A549 (cell line): ENCODE results near the gene FNDC10. TPM values are rescaled to one million over a fixed set of nuclear protein-coding genes. Genes with fewer than 3 reads are reported as not detected.

ENCODE experiments used
- ATAC-seq, 2 experiments: fragments of 200-7000 bp in 1 of 2; fragments of >200 bp in 1 of 2; cut with Nextera tagmentation in 1 of 2; cut with Tn5 transposase in 1 of 2; 3 replicates each; pipeline versions ENCODE4 v1.8.0 to v1.9.1; 2018 to 2020; ENCODE audit warnings: mild to moderate bottlenecking in 1 of 2, moderate library complexity in 1 of 2
- CTCF ChIA-PET: fragments of 300-600 bp; sonication (Branson Sonifier 250); formaldehyde crosslinking; extraction: SDS; loops from one replicate; lab custom pipeline; 2021; ENCODE audit warnings: antibody characterized with exemption, inconsistent platforms; lab: Yijun Ruan, JAX
- POLR2A ChIA-PET: fragments of 350-600 bp; formaldehyde crosslinking; extraction: SDS; loops from one replicate; lab custom pipeline; 2021; ENCODE audit warnings: antibody characterized with exemption, inconsistent platforms; lab: Yijun Ruan, JAX
- DNase-seq, 2 experiments: peaks; one replicate each; pipeline versions ENCODE4 v3.0.0 to v3.0.0-alpha.2; 2011 to 2016; ENCODE audit warnings: low read depth in 1 of 2, low spot score in 1 of 2
- FAIRE-seq: peaks from 2 replicates; lab custom pipeline; 2011; peaks lifted over from hg19 to GRCh38; lab: Jason Lieb, UNC
- H3K27ac ChIP-seq, 2 experiments: fragments of >200 bp; sonication (Bioruptor Twin); formaldehyde crosslinking; 3 replicates each; pipeline ENCODE4 v1.5.1; 2016 to 2017
- H3K4me1 ChIP-seq: fragments of >200 bp; sonication (Bioruptor Twin); formaldehyde crosslinking; 3 replicates; pipeline ENCODE4 v1.6.1; 2016
- H3K4me2 ChIP-seq: fragments of >200 bp; sonication (Bioruptor Twin); formaldehyde crosslinking; 3 replicates; pipeline ENCODE4 v1.6.1; 2016
- H3K4me3 ChIP-seq: fragments of >200 bp; sonication (Bioruptor Twin); formaldehyde crosslinking; 3 replicates; pipeline ENCODE4 v1.5.1; 2016
- H3K9me3 ChIP-seq: fragments of >200 bp; sonication (Bioruptor Twin); formaldehyde crosslinking; 3 replicates; pipeline ENCODE4 v1.6.1; 2016
- CBX8 ChIP-seq: fragments of 200-600 bp; sonication (generic); IDR thresholded peaks from 2 replicates; pipeline ENCODE4 v1.6.1; 2016
- EP300 ChIP-seq, 2 experiments: fragments of >200 bp; sonication (Bioruptor Twin); formaldehyde crosslinking; IDR thresholded peaks; 2 replicates in 1 of 2; 3 replicates in 1 of 2; pipeline ENCODE4 v1.6.1; 2016 to 2017
- ESRRA ChIP-seq: fragments of 150-350 bp; IDR thresholded peaks from 2 replicates; pipeline ENCODE4 v1.6.1; 2014; ENCODE audit warnings: mild to moderate bottlenecking, low read length, borderline replicate concordance
- FOXS1 ChIP-seq: fragments of 250-450 bp; sonication (Bioruptor Pico); IDR thresholded peaks from 2 replicates; pipeline ENCODE4 v1.5.0; 2020; ENCODE audit warnings: mild to moderate bottlenecking, moderate library complexity
- GATA3 ChIP-seq: IDR thresholded peaks from 2 replicates; pipeline ENCODE4 v1.6.1; 2012; ENCODE audit warnings: borderline replicate concordance
- HDAC2 ChIP-seq: fragments of 200-600 bp; sonication (generic); IDR thresholded peaks from 2 replicates; pipeline ENCODE4 v1.6.1; 2016
- HOXB13 ChIP-seq: fragments of 250-450 bp; sonication (Bioruptor Pico); IDR thresholded peaks from 2 replicates; pipeline ENCODE4 v1.5.0; 2020; ENCODE audit warnings: low read depth, mild to moderate bottlenecking, moderate library complexity
- HOXB5 ChIP-seq: fragments of 250-450 bp; sonication (Bioruptor Pico); IDR thresholded peaks from 2 replicates; pipeline ENCODE4 v1.5.0; 2020; ENCODE audit warnings: mild to moderate bottlenecking, moderate library complexity
- JUN ChIP-seq, 2 experiments: fragments of >200 bp; sonication (Bioruptor Twin); formaldehyde crosslinking; IDR thresholded peaks; 2 replicates in 1 of 2; 3 replicates in 1 of 2; pipeline ENCODE4 v1.6.1; 2016 to 2017
- KDM5A ChIP-seq: fragments of 200-600 bp; sonication (generic); IDR thresholded peaks from 2 replicates; pipeline ENCODE4 v1.6.1; 2016; ENCODE audit warnings: antibody characterized with exemption, mild to moderate bottlenecking
- MAZ ChIP-seq: fragments of 150-350 bp; IDR thresholded peaks from 2 replicates; pipeline ENCODE4 v1.6.1; 2014; ENCODE audit warnings: antibody characterized with exemption, low read depth, low read length, borderline replicate concordance
- NFE2L2 ChIP-seq: fragments of 150-350 bp; conservative IDR thresholded peaks from 2 replicates; pipeline ENCODE4 v1.6.1; 2014; ENCODE audit warnings: low read length
- NR3C1 ChIP-seq: fragments of >200 bp; sonication (Bioruptor Twin); formaldehyde crosslinking; IDR thresholded peaks from 3 replicates; pipeline ENCODE4 v1.6.1; 2017
- POLR2A ChIP-seq: IDR thresholded peaks from 2 replicates; pipeline ENCODE4 v1.6.1; 2012; ENCODE audit warnings: mild to moderate bottlenecking, low read length
- RNF2 ChIP-seq: fragments of 200-600 bp; sonication (generic); IDR thresholded peaks from 2 replicates; pipeline ENCODE4 v1.6.1; 2016; ENCODE audit warnings: low read depth, mild to moderate bottlenecking, antibody characterized with exemption, moderate library complexity, borderline replicate concordance
- SMC3 ChIP-seq: fragments of >200 bp; sonication (Bioruptor Twin); formaldehyde crosslinking; IDR thresholded peaks from 3 replicates; pipeline ENCODE4 v1.6.1; 2018; ENCODE audit warnings: inconsistent platforms
- TFCP2L1 ChIP-seq: fragments of 250-450 bp; sonication (Bioruptor Pico); IDR thresholded peaks from 2 replicates; pipeline ENCODE4 v1.5.0; 2021; ENCODE audit warnings: mild to moderate bottlenecking
- ZFP36 ChIP-seq: fragments of 450-650 bp; IDR thresholded peaks from 2 replicates; pipeline ENCODE4 v1.6.1; 2014; ENCODE audit warnings: borderline replicate concordance; ENCODE audit not compliant: partially characterized antibody
- ZNF302 ChIP-seq: fragments of 250-450 bp; sonication (Bioruptor Pico); IDR thresholded peaks from 2 replicates; pipeline ENCODE4 v1.9.0; 2021; ENCODE audit warnings: inconsistent platforms, mild to moderate bottlenecking, moderate library complexity
- WGBS: methylation state at CpG from one replicate; pipeline ENCODE4 v1.1.6; 2017; ENCODE audit errors: missing lambda C conversion rate; 5-methylcytosine and 5-hydroxymethylcytosine counted together
- polyA plus RNA-seq, 4 experiments: library from polyadenylated mRNA; depleted of rRNA in 3 of 4; stranded (reverse); fragments of >200 nt; fragmentation: RNase III in 1 of 4; extraction: RNeasy Plus Mini Kit Qiagen cat#74134 plus additional on column Dnase treatment in 1 of 4; gene quantifications; 2 replicates in 3 of 4; 3 replicates in 1 of 4; pipeline ENCODE4 v1.2.3, GENCODE V29; 2011 to 2017
- TF ChIP-seq, protein P1 (sequence below): fragments of 200-600 bp; sonication (generic); IDR thresholded peaks from 2 replicates; pipeline ENCODE4 v1.6.1; 2016; ENCODE audit warnings: antibody characterized with exemption, mild to moderate bottlenecking, moderate library complexity
- TF ChIP-seq, protein P2 (sequence below): fragments of >200 bp; sonication (Bioruptor Twin); formaldehyde crosslinking; IDR thresholded peaks from 3 replicates; pipeline ENCODE4 v1.5.1; 2016
- TF ChIP-seq, protein P3 (sequence below): IDR thresholded peaks from 2 replicates; pipeline ENCODE4 v1.6.1; 2012
- TF ChIP-seq, protein P4 (sequence below): fragments of >200 bp; sonication (Bioruptor Twin); formaldehyde crosslinking; IDR thresholded peaks from 2 replicates; pipeline ENCODE4 v1.6.1; 2016

Gene FNDC10
- polyA plus RNA-seq, 2 of the 4 experiments (the other 2 are of a cell fraction), result 0.56 to 4.0 TPM

DNA sequence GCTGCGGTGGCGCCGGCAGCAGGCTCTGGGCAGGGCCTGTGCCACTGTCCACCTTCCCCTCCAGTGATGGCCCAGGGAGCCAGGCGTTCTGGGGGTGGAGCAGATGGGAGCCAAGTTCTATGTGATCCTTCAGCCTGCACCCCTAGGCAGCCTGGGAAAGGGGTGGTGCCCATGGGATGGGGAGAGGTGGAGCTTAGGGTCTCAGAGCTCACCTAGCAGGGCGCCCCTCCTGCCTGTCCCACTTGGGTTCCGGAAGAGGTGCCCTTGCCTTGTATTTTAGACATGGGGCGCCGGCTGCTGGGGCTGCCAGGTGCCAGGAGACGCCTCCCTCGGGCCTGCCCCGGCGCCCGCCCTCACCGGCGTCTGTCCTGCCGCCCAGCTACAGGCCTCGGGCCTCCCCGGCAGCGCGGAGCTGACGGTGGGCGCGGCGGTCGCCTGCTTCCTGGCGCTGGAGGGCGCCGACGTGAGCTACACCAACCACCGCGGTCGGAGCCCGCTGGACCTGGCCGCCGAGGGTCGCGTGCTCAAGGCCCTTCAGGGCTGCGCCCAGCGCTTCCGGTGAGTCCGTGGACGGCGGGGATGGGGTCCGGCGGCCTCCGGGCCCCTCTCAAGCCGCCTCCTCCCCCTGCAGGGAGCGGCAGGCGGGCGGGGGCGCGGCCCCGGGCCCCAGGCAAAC, 29.0 kb upstream of the FNDC10 start:
- ATAC-seq (peak; percentile 7 to 47; a peak in 3 of 6 replicates), FAIRE-seq (no peak), DNase-seq (no peak)
- 90% methylated on average over 24 of the region's 53 CpGs for WGBS
- no peaks in the 10 kb centered on the region for H3K4me1 ChIP-seq
- POLR2A ChIA-PET, result no interaction called here
- no peak overlapping the region for H3K4me2 ChIP-seq
- H3K4me3 ChIP-seq, result no peak overlapping the region
- no peaks in the 10 kb centered on the region for H3K9me3 ChIP-seq
- CTCF ChIA-PET, result interaction anchor here (0.6 kb wide), 1 partner anchor 372 kb away, joined by 3 read pairs; no protein-coding TSS in a partner anchor
- TF ChIP-seq ESRRA, result no peak
- no peak for TF ChIP-seq KDM5A
- H3K27ac ChIP-seq, result no peak overlapping the region

DNA sequence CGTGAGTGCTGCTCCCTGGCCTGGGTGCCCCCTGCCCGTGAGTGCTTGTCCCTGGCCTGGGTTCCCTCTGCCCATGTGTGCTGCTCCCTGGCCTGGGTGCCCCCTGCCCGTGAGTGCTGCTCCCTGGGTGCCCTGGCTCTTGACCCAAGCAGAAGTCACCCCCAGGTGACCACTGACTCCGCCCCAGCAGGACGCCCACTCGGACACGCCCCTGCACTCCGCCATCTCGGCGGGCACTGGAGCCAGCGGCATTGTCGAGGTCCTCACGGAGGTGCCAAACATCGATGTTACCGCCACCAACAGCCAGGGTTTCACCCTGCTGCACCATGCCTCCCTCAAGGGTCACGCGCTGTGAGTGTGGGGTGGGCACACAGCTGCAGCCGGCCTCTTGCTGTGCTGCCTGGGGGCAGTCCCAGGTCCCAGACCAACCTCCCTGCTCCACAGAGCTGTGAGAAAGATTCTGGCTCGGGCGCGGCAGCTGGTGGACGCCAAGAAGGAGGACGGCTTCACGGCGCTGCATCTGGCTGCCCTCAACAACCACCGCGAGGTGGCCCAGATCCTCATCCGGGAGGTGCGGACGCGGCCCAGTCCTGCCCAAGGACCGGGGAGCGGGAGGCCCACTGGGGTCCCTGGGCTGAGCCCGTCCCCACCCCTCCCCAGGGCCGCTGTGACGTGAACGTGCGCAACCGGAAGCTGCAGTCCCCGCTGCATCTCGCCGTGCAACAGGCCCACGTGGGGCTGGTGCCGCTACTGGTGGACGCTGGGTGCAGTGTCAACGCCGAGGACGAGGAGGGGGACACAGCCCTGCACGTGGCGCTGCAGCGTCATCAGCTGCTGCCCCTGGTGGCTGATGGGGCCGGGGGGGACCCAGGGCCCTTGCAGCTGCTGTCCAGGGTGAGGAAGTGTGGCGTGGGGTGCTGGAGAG, 28.2 kb upstream of the FNDC10 start:
- POLR2A ChIA-PET, result no interaction called here
- H3K4me1 ChIP-seq, result no peaks in the 10 kb centered on the region
- CTCF ChIA-PET, result interaction anchor here (0.6 kb wide), 1 partner anchor 371 kb away, joined by 3 read pairs; no protein-coding TSS in a partner anchor
- DNase-seq, result no peak
- H3K9me3 ChIP-seq, result no peaks in the 10 kb centered on the region
- FAIRE-seq, result no peak
- no peak for TF ChIP-seq HDAC2
- TF ChIP-seq KDM5A, result no peak
- no peak for TF ChIP-seq NR3C1
- TF ChIP-seq GATA3, result no peak
- TF ChIP-seq ZNF302 (CRISPR knock-in tag), result no peak
- TF ChIP-seq, protein P1, sequence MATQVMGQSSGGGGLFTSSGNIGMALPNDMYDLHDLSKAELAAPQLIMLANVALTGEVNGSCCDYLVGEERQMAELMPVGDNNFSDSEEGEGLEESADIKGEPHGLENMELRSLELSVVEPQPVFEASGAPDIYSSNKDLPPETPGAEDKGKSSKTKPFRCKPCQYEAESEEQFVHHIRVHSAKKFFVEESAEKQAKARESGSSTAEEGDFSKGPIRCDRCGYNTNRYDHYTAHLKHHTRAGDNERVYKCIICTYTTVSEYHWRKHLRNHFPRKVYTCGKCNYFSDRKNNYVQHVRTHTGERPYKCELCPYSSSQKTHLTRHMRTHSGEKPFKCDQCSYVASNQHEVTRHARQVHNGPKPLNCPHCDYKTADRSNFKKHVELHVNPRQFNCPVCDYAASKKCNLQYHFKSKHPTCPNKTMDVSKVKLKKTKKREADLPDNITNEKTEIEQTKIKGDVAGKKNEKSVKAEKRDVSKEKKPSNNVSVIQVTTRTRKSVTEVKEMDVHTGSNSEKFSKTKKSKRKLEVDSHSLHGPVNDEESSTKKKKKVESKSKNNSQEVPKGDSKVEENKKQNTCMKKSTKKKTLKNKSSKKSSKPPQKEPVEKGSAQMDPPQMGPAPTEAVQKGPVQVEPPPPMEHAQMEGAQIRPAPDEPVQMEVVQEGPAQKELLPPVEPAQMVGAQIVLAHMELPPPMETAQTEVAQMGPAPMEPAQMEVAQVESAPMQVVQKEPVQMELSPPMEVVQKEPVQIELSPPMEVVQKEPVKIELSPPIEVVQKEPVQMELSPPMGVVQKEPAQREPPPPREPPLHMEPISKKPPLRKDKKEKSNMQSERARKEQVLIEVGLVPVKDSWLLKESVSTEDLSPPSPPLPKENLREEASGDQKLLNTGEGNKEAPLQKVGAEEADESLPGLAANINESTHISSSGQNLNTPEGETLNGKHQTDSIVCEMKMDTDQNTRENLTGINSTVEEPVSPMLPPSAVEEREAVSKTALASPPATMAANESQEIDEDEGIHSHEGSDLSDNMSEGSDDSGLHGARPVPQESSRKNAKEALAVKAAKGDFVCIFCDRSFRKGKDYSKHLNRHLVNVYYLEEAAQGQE, result no peak
- no peak for TF ChIP-seq HOXB5
- TF ChIP-seq RNF2, result no peak
- TF ChIP-seq JUN (IDR thresholded peaks at IDR 0.05), result no peak
- TF ChIP-seq TFCP2L1 (CRISPR knock-in tag), result no peak
- TF ChIP-seq POLR2A, result no peak
- TF ChIP-seq SMC3, result no peak
- TF ChIP-seq, protein P2, sequence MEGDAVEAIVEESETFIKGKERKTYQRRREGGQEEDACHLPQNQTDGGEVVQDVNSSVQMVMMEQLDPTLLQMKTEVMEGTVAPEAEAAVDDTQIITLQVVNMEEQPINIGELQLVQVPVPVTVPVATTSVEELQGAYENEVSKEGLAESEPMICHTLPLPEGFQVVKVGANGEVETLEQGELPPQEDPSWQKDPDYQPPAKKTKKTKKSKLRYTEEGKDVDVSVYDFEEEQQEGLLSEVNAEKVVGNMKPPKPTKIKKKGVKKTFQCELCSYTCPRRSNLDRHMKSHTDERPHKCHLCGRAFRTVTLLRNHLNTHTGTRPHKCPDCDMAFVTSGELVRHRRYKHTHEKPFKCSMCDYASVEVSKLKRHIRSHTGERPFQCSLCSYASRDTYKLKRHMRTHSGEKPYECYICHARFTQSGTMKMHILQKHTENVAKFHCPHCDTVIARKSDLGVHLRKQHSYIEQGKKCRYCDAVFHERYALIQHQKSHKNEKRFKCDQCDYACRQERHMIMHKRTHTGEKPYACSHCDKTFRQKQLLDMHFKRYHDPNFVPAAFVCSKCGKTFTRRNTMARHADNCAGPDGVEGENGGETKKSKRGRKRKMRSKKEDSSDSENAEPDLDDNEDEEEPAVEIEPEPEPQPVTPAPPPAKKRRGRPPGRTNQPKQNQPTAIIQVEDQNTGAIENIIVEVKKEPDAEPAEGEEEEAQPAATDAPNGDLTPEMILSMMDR, result no peak
- 100% methylated on average over 3 of the region's 53 CpGs for WGBS
- H3K27ac ChIP-seq, result no peak overlapping the region
- no peak overlapping the region for H3K4me3 ChIP-seq
- H3K4me2 ChIP-seq, result no peak overlapping the region
- 0 out of 6 replicates have a peak, but pooled peaks of 1 of the 2 experiments have one; percentile 8 for ATAC-seq

DNA sequence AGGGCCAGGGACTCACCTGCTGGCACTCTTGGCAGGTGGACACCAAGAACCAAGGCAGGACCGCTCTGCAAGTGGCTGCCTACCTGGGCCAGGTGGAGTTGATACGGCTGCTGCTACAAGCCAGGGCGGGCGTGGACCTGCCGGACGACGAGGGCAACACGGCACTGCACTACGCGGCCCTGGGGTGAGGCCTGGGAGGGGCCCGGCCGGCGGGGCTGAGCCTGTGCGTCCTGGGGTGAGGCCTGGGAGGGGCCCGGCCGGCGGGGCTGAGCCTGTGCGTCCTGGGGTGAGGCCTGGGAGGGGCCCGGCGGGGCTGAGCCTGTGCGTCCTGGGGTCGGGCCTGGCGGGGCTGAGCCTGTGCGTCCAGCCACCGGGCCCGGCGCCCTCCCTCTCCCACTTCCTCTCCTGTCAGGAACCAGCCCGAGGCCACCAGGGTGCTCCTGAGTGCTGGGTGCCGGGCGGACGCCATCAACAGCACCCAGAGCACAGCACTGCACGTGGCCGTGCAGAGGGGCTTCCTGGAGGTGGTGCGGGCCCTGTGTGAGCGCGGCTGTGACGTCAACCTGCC, 27.4 kb upstream of the FNDC10 start:
- H3K4me3 ChIP-seq, result no peak overlapping the region
- 81% methylated on average over 7 of the region's 37 CpGs for WGBS
- FAIRE-seq, result no peak
- ChIA-PET POLR2A (no interaction called here), CTCF (no interaction called here)
- no peak; a peak in 2 of 6 replicates for ATAC-seq
- H3K4me2 ChIP-seq, result no peak overlapping the region
- no peaks in the 10 kb centered on the region for H3K4me1 ChIP-seq
- H3K9me3 ChIP-seq, result no peaks in the 10 kb centered on the region
- no peak overlapping the region for H3K27ac ChIP-seq
- no peak for DNase-seq
- TF ChIP-seq POLR2A, result no peak
- TF ChIP-seq NFE2L2, result no peak
- TF ChIP-seq, protein P3, sequence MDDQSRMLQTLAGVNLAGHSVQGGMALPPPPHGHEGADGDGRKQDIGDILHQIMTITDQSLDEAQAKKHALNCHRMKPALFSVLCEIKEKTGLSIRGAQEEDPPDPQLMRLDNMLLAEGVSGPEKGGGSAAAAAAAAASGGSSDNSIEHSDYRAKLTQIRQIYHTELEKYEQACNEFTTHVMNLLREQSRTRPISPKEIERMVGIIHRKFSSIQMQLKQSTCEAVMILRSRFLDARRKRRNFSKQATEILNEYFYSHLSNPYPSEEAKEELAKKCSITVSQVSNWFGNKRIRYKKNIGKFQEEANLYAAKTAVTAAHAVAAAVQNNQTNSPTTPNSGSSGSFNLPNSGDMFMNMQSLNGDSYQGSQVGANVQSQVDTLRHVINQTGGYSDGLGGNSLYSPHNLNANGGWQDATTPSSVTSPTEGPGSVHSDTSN, result no peak
- TF ChIP-seq, protein P2, result no peak
- TF ChIP-seq KDM5A, result no peak
- TF ChIP-seq, protein P4, sequence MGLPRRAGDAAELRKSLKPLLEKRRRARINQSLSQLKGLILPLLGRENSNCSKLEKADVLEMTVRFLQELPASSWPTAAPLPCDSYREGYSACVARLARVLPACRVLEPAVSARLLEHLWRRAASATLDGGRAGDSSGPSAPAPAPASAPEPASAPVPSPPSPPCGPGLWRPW, result no peak
- no peak for TF ChIP-seq ZFP36
- no peak for TF ChIP-seq CBX8
- no peak for TF ChIP-seq EP300 (IDR thresholded peaks at IDR 0.05)
- TF ChIP-seq FOXS1 (CRISPR knock-in tag), result no peak
- TF ChIP-seq MAZ, result no peak
- no peak for TF ChIP-seq HOXB13 (CRISPR knock-in tag)
